ENCODE data around the gene IL1RL2.

DNA sequence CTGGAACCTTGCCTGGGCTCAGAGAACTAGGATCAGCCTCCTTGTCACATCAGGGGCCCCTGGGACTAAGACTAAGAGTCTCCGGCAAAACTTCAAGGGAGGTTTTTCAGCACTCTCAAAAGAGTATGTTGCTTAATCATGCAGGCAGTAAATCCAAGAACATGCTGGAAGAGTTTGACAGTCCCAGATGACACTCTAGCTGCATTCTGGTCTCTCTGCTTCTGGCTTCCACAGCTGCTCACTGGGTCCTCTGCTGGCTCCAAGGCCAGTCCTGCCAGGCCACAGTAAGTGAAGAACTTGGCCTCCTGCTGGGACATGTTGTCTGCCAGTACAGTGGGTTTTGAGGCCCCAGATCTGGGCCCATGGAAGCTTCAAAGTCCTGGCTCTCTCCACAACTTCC lies 79.4 kb downstream of the IL1RL2 start:
- no peak for TF ChIP-seq CTCF (IDR thresholded peaks at IDR 0.05)
- TF ChIP-seq POLR2AphosphoS5 (IDR thresholded peaks at IDR 0.05; ENCODE audit: low read depth, low read length): no peak
- no peak for TF ChIP-seq REST (IDR thresholded peaks at IDR 0.05; ENCODE audit: insufficient read depth in 1 of 2, low read depth in 2 of 2, low read length in 1 of 2)
